GM19035 (cell line): ENCODE measurements around the gene NCAPD3.
"Not testable (repeated sequence)": the region's sequence is repeated elsewhere in the genome, so short reads cannot be mapped to it uniquely, and the experiment has no call there.

Experiments
- ATAC-seq: cut with Tn5 transposase; IDR thresholded peaks from one replicate; pipeline ENCODE4 v1.9.1; 2021; ENCODE audit not compliant: unreplicated experiment

NCAPD3 gene

GRCh38 chr11:134223836-134224709, at the start of gene NCAPD3, which contains the start of gene VPS26B:
Gene NCAPD3 (minus strand): TSS chr11:134223967. CDS start chr11:134223926, 41 bp downstream.
Gene VPS26B (plus strand): TSS chr11:134224671. CDS start chr11:134225123, 452 bp downstream.
- peak; percentile 79 for ATAC-seq

DNA sequence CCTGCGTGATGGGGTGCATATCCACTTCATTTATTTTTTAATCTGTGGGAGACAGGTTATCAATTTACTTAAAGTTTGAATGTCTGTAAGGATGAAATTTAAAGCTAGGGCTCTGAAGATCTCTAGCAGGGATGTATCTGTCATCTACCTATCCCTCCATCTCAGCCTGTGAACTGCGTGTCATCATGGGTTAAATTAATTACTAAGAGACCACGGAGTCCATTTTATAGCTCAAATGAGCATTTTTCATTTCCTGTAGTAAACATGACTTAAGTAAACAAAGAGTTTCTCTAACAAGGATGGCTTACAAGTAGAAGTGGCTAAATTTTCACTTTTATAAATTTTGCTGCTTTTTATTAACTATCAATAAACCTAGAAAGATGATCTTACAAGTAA, 49.5 kb upstream of the NCAPD3 start:
- ATAC-seq = no peak

DNA sequence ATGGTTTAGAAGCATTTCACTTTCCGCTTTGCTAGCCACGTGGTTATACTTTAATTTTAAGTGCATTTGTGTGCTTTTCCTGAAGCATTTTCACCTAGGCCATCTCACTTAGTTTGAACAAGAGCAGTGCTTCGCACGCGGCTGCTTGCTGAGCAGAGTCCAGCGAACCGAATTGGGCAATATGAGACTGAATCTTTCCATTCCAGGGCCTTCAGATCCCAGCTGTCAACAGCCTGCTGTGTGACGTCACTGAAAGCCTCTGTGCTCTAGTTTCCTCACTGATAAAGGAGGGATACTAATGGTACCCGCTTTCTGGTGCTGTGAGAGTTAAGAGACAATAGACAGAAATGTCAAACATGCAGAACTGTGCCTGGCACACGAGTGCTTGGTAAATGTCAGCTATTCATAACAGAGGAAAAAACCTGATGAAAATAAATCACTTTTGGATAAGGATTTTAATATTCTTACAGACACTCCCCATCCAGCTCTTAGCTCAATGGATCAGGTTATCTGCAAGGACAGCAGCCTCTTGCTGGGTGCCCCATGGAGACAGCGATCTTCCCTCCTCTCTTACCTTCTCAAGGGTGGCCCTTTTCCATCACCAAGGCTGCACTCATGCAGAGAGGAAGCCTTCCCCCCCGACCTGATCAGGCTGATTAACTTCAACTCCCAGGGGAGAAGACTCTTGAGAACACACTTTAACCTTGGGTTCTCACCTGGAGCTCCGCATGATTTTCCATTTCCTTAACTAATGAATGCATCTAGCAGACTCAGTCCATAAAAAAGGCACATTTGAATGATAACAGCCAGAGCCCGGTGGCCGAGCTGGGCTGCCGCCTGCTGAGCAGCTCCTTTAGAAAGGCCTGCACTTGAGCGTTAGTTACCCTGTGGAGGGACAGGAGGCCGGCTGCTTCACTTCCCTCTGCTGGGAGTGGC, 48.9 kb upstream of the NCAPD3 start:
- ATAC-seq = no peak

GRCh38 chr11:134271978-134272377, 48.2 kb upstream of the NCAPD3 start:
- ATAC-seq = no peak

- ATAC-seq = no peak
Measured at GRCh38 chr11:134270250-134270714, 46.5 kb upstream of the NCAPD3 start.

GRCh38 chr11:134267966-134268365, 44.2 kb upstream of the NCAPD3 start:
- no peak for ATAC-seq

DNA sequence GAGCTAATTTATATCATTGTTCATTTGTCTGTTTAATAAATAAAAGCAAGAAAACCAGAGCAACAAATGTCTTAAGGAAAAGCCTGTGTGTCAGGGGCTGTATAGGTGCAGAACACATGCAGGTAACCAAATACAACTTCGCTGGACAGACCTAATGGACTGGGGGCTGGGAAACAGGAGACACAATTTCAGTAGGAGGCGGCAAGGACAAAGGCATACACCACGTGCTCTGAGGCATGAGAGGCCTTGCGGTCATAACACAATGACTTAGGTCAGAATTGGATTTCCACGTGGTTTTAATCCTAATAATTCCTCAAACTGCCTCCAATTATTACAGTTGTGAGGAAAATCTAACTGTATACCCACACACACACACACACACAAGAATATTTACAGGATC, 43.7 kb upstream of the NCAPD3 start:
- ATAC-seq = no peak

DNA sequence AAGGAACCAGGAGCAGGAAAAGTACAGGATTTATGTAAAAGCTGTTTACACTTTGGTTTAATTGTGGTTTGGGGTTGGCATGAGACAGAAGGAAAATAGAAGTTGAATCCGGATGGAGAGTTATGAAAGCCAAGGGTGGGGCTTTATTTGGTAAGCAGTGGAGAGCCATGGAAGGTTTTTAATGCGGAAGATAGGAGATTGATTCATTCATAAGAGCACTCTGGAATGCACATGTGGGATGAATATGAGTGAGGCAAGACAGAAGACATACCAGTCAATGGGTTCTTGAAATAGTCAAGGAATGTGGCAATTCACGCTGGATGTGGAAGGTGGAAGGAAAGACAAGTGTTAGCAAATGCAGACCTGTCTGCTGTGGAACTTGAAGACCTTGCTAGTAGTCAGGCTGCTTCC, 43.1 kb upstream of the NCAPD3 start:
- no peak for ATAC-seq

DNA sequence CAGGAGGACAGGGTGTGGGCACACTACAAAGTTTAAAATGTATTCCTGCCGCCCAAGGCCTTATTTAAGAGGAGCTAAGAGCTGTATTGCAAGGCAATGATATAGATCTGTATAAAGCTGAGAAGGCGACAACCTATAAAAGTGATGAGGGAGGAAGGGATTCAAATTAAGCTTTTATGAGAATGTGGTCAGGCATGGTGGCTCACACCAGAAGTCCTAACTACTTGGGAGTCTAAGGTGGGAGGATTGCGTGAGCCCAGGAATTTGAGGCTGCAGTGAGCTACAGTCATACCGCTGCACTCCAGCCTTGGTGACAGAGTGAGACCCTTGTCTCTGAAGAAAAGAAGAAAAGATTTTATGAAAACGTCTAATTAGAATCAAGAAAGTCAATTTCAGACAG, 42.7 kb upstream of the NCAPD3 start:
- no peak for ATAC-seq

DNA sequence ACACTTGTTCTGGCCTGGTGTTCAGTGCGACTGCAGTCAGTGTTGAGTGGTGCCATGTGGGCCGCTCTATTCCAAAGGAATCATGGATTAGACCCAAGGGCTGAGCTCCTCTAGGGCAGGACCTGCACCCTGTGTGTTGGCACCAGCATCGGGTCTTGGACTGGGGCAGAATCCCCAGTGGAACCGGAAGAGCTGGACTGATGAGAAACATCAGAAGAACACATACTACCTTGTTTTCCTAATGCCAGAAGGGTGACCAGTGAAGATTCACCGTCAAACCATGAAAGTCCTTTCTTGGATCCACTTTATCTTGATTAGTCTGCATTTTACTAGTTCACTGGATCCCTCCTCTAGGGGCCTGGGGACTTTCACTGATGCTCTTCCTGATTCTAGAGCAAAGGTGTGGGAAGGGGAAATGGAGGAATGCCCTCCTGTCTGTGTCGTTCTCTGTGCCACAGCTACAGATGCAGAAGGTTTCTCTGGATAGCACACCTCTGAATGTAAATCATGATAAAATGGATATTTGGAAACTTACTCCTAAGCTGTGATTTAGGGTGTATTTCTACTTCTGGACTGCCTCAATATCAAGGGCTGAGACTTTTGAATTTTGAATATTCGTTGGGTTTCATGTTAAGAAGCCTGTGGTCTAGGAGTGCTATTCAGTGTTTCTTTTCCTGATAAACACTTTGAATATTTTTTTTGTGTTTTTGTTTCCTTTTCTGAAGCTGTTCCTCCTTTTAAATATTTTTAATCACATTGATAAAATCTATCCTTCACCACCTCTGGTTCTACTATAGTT, 41.4 kb upstream of the NCAPD3 start:
- ATAC-seq = no peak

- ATAC-seq = no peak
Measured at GRCh38 chr11:134261626-134262488, 38.1 kb upstream of the NCAPD3 start.

- ATAC-seq = no peak
Measured at GRCh38 chr11:134260983-134261382, 37.2 kb upstream of the NCAPD3 start.

- no peak for ATAC-seq
Measured at GRCh38 chr11:134260503-134260902, 36.7 kb upstream of the NCAPD3 start.

DNA sequence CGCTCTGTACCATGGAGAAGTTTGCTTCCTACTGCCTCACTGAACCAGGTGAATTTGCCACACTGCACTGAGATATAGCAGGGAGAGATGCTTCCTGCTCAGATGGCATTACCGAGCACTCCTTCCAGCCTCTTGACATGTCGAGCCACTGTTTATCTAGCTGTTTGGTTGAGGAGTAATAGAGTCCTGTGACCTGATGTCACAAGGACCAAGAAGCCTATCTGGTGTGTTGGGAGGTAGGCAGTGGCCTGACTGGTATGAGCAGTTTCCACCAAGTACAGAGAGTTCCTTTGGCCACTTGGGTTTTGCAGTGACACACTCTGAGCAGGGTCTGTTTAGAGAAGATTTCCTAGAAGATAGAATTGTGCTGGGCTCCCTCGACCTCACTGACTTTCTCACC, 34.8 kb upstream of the NCAPD3 start:
- no peak for ATAC-seq

- no peak for ATAC-seq
Measured at GRCh38 chr11:134257101-134257500, 33.3 kb upstream of the NCAPD3 start.

DNA sequence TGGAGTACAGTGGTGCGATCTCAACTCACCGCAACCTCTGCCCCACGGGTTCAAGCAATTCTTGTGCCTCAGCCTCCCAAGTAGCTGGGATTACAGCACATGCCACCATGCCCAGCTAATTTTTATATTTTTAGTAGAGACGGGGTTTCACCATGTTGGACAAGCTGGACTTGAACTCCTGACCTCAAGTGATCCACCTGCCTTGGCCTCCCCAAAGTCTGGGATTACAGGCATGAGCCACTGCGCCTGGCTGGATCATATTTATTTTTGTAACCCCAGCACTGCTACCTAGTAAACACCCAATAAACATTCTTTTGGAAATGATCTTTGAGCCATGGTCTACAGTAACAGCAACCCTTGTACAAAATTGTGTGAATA, 31.4 kb upstream of the NCAPD3 start:
- ATAC-seq = not testable (repeated sequence)

DNA sequence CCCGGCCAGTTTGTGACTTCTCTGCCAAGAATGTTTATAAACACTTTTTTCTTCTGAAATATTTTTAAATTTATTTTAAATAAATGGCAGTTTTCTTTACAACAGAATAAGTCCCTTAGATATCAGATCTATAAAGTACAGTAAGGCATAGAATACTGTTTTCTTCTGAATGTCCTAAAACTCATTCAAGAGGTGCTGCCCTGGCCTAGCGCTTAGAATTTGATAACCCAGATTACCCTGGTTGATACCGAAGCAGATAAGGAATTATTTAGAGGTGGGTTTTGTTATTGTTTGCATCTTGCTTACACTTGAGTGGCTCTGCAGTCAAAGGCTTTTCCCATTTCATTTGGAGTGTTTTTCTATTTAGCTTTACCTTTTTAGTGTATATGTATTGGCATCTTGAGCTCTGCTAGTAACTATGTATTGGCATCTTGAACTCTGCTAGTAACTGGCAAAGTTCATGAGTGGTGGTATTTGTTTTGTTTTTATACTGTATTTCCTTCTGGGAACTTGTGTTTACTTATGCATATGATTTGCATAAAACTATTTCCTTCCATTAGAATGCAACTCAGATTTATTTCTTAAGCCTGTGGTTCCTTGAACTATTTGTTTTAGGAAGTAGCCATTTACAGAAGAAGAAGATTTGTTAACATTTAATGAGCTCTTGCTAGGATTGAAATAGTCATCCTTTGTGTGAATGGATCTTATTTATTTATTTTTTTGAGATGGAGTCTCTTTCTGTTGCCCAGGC, 30.8 kb upstream of the NCAPD3 start:
- ATAC-seq = no peak

DNA sequence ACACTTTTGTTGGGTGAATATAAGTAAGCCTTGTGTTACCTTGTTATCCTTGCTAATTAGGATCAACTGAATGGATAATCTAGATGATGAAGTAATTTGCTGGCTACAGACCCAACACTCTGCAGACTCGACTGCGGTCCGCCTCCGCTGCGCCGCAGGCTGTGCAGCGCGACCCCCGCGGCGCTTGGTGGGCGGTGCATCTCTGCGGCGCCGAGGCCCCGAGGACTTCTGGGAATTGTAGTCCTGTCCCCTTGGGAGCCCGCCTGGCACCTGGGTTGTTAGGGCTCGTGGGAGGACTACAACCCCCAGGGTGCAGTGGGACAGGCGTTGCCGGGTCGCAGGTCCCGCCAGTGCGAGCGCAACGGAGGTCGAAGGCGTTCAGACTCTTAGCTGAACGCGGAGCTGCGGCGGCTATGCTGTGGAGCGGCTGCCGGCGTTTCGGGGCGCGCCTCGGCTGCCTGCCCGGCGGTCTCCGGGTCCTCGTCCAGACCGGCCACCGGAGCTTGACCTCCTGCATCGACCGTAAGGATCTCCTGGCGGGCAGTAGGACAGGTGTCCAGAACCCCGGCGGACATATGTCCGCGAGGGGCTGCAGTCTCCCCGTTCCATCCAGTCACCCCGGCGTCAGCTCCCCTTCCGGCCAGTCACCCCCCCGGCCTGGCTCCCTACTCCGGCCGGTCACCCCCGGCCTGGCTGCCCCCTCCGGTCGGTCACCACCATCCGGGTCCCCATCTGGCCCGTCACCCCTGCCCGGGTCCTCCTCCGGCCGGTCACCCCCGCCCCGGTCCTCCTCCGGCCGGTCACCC, 29.6 kb upstream of the NCAPD3 start, which contains the start of the genes ACAD8 and THYN1:
Gene ACAD8 (plus strand): TSS at position 381 of the 806 bp plus-strand sequence. CDS start 33 bp downstream, at position 414.
Gene THYN1 (minus strand): TSS at position 165 of the 806 bp plus-strand sequence. CDS start 470 bp downstream, outside the sequence.
- ATAC-seq = peak; percentile 99
